ENCODE data around the gene ZXDC.

ZXDC gene

GRCh38 chr3:126418661-126419131 is 57.0 kb downstream of the ZXDC start:
- no peak for TF ChIP-seq ZFX (IDR thresholded peaks at IDR 0.05; ENCODE audit: borderline replicate concordance)
- no peak for TF ChIP-seq CTCF (IDR thresholded peaks at IDR 0.05)
- no peak overlapping the region for H3K27ac ChIP-seq

- TF ChIP-seq ZFX (IDR thresholded peaks at IDR 0.05; ENCODE audit: borderline replicate concordance) (no peak), CTCF (IDR thresholded peaks at IDR 0.05) (no peak)
- no peak overlapping the region for H3K27ac ChIP-seq
Measured at GRCh38 chr3:126417981-126418530, 57.6 kb downstream of the ZXDC start.

DNA sequence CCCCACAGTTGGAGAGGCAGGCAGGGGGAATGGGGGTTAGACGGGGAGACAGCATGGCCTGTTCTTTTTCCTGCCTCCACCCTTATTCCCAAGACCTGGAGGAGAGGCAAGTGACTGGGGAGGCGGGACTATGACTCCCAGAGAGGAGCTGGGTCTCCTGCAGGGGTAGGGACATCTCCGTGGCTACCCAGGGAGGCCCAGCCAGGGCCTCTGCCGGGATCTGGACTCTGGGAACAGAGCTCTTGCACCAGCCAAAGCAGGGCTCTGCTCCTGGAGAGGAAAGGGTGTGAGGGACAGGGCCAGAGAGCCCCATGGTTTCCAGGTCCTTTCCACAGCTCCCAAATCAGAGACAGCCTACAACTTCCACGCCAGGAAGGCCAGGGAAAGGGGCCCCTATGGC is 58.2 kb downstream of the ZXDC start:
- no peak for TF ChIP-seq ZFX (IDR thresholded peaks at IDR 0.05; ENCODE audit: borderline replicate concordance)
- no peak for TF ChIP-seq CTCF (IDR thresholded peaks at IDR 0.05)
- H3K27ac ChIP-seq = no peak overlapping the region

DNA sequence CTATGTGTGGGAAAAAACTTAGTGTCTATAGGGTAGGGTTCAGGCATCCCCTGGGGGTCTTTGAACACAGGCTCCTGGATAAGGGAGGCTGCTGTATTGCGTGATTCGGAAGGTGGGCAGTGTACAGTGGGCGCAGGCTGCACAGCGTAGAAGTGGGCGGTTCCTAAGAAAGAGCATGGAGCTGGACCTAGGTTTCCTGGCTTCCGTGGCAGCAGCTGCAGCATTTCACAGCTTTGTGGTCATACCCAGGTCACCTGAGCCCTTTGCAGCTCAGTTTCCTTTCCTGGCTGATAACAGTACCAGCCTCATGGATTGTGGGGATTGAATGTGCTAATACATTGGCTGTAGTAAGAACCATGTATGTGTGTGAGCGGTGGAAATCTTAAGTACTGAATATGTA is 58.7 kb downstream of the ZXDC start:
- TF ChIP-seq CTCF (IDR thresholded peaks at IDR 0.05) (no peak), ZFX (IDR thresholded peaks at IDR 0.05; ENCODE audit: borderline replicate concordance) (no peak)
- no peak overlapping the region for H3K27ac ChIP-seq

DNA sequence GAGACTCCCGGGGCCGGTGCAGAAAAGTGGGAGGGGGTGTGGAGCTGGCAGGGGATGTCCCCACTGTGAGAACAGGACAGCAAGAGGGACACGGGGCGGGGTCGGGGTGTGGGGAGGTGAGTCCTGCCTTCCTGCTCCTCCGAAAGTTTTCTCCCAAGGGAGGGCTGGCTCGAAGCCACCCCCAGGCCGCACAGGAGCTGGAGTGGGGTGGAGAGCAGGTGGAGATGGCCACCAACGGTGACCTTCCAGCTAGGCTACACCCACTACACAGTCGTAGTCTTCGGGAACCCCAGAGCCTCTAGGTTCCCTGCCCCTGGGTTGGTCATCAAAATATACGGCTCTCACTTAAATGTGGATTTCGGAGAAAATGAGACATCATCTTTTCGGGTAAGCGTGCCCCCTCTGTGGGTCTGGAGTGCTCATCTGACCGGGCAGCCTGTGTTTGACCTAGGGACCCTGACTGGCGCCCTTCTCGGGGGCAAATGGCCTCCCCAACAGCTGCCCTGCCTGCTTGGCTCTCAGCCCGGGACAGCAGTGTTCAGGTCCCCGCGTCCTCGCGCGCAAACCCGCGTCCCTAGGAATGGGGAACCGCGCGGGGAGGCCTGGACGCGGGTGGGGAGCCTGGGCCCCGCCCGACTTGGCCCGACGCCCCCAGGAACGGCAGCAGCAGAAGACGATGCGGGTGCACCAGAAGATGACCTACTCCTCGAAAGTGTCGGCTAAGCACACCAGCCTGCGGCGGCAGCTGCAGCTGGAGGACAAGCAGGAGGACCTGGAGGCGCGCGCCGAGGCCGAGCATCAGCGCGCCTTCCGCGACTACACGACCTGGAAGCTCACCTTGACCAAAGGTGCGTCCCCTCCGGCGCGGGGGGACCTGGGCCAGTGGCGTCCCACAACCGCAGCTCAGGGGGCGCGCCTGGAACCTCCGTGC is 59.8 kb downstream of the ZXDC start:
- H3K27ac ChIP-seq = no peak overlapping the region
- TF ChIP-seq CTCF (IDR thresholded peaks at IDR 0.05) = no peak
- TF ChIP-seq ZFX (IDR thresholded peaks at IDR 0.05; ENCODE audit: borderline replicate concordance) = no peak

- TF ChIP-seq CTCF (IDR thresholded peaks at IDR 0.05) (no peak), ZFX (IDR thresholded peaks at IDR 0.05; ENCODE audit: borderline replicate concordance) (no peak)
- no peak overlapping the region for H3K27ac ChIP-seq
Measured at GRCh38 chr3:126414961-126415660, 60.6 kb downstream of the ZXDC start.

Data from 22Rv1 (cell line).